Psoas muscle (tissue), 8 donors: ENCODE data around the gene ADAP1. TPM values are rescaled to one million over a fixed set of nuclear protein-coding genes. Genes with fewer than 3 reads are reported as not detected.
A peak's percentile ranks its signal among the peaks of the same experiment; 100 is the strongest.

Source experiments
- ATAC-seq, 4 donors: fragments of 200-7000 bp; cut with Tn5 transposase; one replicate each; pipeline ENCODE4 v1.9.1; 2020; ENCODE audit warnings: moderate library complexity in 3 of 4, mild to moderate bottlenecking in 2 of 4
- DNase-seq, 2 donors: peaks; one replicate each; pipeline ENCODE4 v3.0.0-alpha.2; 2020
- H3K27ac ChIP-seq: fragments of 200-600 bp; one replicate; pipeline ENCODE4 v1.8.0; 2022
- H3K27me3 ChIP-seq, 3 donors: fragments of 200-600 bp in 1 of 3; one replicate each; pipeline versions ENCODE4 v1.6.1 to v1.8.0; 2013 to 2022; ENCODE audit warnings: low read length in 2 of 3, mild to moderate bottlenecking in 2 of 3, moderate library complexity in 1 of 3; ENCODE audit not compliant: insufficient read depth in 3 of 3
- H3K36me3 ChIP-seq, 2 donors: fragments of 200-600 bp in 1 of 2; one replicate each; pipeline versions ENCODE4 v1.6.1 to v1.8.0; 2013 to 2022; ENCODE audit warnings: low read depth in 1 of 2, mild to moderate bottlenecking in 1 of 2, moderate library complexity in 1 of 2; ENCODE audit not compliant: insufficient read depth in 1 of 2
- H3K4me1 ChIP-seq: fragments of 200-600 bp; one replicate; pipeline ENCODE4 v1.8.0; 2022
- H3K4me3 ChIP-seq: fragments of 200-600 bp; one replicate; pipeline ENCODE4 v1.8.0; 2022; ENCODE audit warnings: mild to moderate bottlenecking
- H3K9me3 ChIP-seq: fragments of 200-600 bp; one replicate; pipeline ENCODE4 v1.8.0; 2022
- CTCF ChIP-seq: fragments of 200-600 bp; IDR thresholded peaks from one replicate; pipeline ENCODE4 v1.8.0; 2022; ENCODE audit warnings: antibody characterized with exemption
- WGBS, 3 donors: extraction: QIAGEN DNeasy Blood & Tissue Kit; methylation state at CpG; one replicate each; pipeline versions ENCODE4 v1.1.6 to v1.1.7; 2013; 5-methylcytosine and 5-hydroxymethylcytosine counted together
- intact Hi-C, 2 donors: fragments of 100-400 bp; cut with DNase I; formaldehyde crosslinking; loops; one replicate each; pipeline versions ENCODE4 v1.11.0 to v1.14.2; 2022
- polyA plus RNA-seq, 3 donors: library from polyadenylated mRNA; stranded (reverse); fragments of 200-250 nt; gene quantifications; one replicate each; pipeline ENCODE4 v1.2.3, GENCODE V29; 2013
- total RNA-seq, 4 donors: library from RNA; stranded (reverse); fragmentation: NEBNext Ultra II Directional in 2 of 4; extraction: Animal tissue kit (Norgen Biotek cat#: 25700) in 2 of 4; gene quantifications; one replicate each; pipeline versions ENCODE4 v1.2.1 to v1.2.4, GENCODE V29; 2021 to 2023
- donor health status: healthy with polysubstance abuse.
- donor health status: DM: no; HTN: no; CAD: no; lungs with moderate emphysema.
- donor health status: Bipolar disorder and iron deficiency.
- donor health status: healthy.
- donor health status: DM: yes; HTN: yes; CAD: no.
- donor health status: DM: no; HTN: no; CAD: no.
- donor health status: DM: no; HTN: no; CAD: no.
- donor health status: DM: yes; HTN: yes; CAD: no.

ADAP1 gene
- total and polyA plus RNA-seq, 7 donors: 0.18 to 1.4 (median 0.88) TPM

GRCh38 chr7:922334-923107 lies 32.0 kb downstream of the ADAP1 start:
- intact Hi-C loops: no loop called here
- 56 to 68% (median 61%) methylated on average over 23 to 29 of the region's 29 CpGs for WGBS, 3 donors
- TF ChIP-seq CTCF: no peak
- Histone ChIP-seq H3K9me3 (no peaks in the 10 kb centered on the region), H3K27me3 (peaks cover 0 to 14% (median 2%) of the 10 kb centered on the region in 3 donors), H3K27ac (no peak overlapping the region), H3K4me1 (no peaks in the 10 kb centered on the region), H3K4me3 (peak overlapping the region; percentile 11), H3K36me3 (no peaks in the 10 kb centered on the region)
- ATAC-seq (no peak), DNase-seq (peak; percentile 10 to 25)

DNA sequence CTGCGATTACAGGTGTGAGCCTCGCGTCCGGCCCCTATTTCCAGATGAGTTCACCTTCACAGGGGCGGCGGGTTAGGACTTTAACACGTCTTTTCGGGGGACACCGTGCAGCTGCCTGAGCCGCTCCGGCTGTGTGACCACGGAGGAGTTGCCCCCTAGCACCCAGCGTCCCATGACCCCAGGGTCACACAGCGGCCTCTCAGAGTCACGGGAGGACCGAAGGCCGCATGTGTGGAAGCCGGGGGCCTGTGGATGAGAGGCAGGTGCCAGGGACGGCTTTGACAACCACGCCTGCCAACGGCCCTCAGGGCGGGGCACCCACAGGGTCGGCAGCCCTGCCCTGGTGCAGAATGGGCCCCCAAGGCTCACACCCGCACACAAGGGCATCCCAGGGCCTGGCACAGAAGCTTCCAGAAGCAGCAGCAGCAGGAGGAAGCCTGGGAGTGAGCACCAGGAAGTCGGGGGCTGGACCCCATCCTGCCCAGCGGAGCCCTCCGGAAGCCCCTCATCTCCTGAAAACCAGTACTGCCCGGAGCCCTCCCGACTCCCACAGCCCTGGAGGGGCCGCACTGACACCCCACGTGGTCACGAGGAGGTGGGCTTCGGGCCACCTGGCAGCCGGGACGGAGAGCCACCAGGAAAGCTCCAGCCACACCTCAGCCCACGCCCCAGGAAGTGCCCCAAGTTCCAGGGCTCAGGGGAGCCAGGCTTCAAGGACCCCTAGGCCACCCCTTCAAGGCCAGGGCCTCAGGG lies 32.7 kb downstream of the ADAP1 start:
- intact Hi-C loops: no loop called here
- Histone ChIP-seq H3K27me3 (peaks cover 0 to 14% (median 2%) of the 10 kb centered on the region in 3 donors), H3K27ac (no peak overlapping the region), H3K4me3 (no peak overlapping the region), H3K9me3 (no peaks in the 10 kb centered on the region), H3K4me1 (no peaks in the 10 kb centered on the region), H3K36me3 (no peaks in the 10 kb centered on the region)
- WGBS, 3 donors: 66 to 77% (median 70%) methylated on average over 33 to 36 of the region's 36 CpGs
- ATAC-seq (no peak), DNase-seq (peak; percentile 14 to 48)
- TF ChIP-seq CTCF: no peak

DNA sequence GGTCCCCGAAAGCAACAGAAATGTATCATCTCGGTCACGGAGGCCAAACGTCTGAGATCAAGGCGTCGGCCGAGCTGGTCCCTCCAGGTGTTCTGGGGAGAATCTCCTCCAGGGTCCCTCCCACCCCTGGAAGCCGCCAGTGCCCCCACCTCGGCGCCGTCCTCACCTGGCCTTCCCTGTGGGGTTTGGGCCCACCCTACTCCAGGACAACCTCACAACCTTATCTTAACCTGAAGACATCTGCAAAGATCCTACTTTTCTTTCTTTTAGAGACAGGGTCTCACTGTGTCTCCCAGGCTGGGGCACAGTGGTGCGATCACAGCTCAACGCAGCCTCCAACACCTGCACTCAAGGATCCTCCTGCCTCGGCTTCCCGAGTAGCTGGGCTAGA lies 33.4 kb downstream of the ADAP1 start:
- DNase-seq (peak; percentile 13 to 30), ATAC-seq (no peak)
- H3K9me3 ChIP-seq: no peaks in the 10 kb centered on the region
- H3K4me1 ChIP-seq: no peaks in the 10 kb centered on the region
- peaks cover 0 to 14% (median 2%) of the 10 kb centered on the region in 3 donors for H3K27me3 ChIP-seq
- H3K27ac ChIP-seq: no peak overlapping the region
- no peaks in the 10 kb centered on the region for H3K36me3 ChIP-seq
- intact Hi-C loops: no loop called here
- TF ChIP-seq CTCF: no peak
- H3K4me3 ChIP-seq: no peak overlapping the region
- WGBS, 3 donors: 86 to 87% (median 86%) methylated on average over 15 of the region's 15 CpGs

DNA sequence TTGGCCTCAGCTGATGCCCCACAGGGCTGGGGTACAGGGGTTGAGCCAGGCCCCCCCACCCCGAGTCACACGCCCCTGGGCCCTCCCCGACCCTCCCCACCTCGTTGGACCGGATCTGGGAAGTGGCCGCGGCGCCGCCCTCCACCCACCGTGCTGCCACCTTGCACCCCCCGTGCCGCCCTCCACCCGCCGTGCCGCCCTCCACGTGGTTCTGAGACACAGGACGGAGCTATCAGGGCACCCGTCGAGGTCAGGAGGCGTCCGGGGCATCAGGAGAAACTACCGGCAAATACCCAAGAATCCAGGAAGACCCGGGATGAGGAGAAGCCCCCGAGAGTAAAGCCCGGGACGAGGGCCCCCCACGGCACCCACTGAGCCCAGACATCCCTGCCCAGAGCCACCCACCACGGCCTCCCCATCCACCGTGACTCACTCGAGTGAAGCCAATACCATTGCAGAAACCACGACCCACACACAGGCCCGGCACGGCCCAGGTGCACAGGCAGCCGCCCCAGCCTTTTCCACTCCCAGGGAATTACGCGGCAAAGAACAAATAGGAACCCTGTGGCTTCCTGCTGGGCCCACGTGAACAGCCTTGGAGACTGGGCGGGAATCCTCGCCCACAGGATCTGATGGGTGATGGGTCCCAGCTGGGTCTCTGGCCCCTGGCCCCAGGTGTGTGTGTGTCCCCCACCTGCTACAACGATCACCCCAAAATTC lies 34.0 kb downstream of the ADAP1 start:
- Histone ChIP-seq H3K9me3 (no peaks in the 10 kb centered on the region), H3K27ac (no peak overlapping the region), H3K36me3 (no peaks in the 10 kb centered on the region), H3K4me1 (no peaks in the 10 kb centered on the region), H3K27me3 (peaks cover 0 to 14% (median 2%) of the 10 kb centered on the region in 3 donors), H3K4me3 (no peak overlapping the region)
- TF ChIP-seq CTCF: no peak
- no peak for ATAC-seq
- WGBS, 3 donors: 73 to 82% (median 73%) methylated on average over 38 to 40 of the region's 40 CpGs
- intact Hi-C loops: no loop called here
- DNase-seq: peak in 1 of 2 donors; percentile 36
